Measurements from ENCODE around the gene RASGRP3.

The RASGRP3 gene

DNA sequence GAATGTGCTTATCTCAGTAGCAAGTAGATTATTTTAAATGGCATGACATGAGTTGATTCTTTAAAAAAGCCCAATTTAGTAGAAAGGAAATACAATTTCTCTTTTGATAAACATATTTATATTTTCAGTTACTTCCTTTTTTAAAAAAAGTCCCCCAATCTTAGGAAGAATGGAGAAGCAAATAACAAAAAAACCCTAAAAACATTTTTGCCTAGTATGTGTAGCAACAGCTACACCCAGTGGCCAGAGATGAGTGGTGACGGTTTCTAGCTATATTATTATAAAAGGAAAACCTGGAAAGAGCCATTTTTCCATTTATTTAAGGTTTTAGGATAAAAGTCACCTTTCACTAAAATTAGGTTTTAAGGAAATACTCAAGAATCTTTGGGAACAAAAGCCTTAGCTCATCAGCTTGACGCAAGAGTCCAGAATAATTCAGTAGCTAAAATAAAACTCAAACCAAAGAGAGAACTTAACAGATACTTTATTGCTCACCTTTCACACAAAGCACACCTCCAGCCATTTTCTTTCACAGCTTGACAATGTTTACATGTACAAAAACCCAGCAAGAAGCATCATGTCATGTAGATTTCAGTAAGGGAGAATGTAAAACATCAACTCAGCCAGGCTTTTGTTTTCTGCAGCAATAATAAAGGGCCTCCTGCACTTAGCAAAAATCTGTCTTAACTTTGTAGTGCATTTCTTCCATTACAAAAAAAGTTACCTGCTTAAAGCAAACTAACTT lies 106.9 kb downstream of the RASGRP3 start:
- peak; percentile 80 for DNase-seq

DNA sequence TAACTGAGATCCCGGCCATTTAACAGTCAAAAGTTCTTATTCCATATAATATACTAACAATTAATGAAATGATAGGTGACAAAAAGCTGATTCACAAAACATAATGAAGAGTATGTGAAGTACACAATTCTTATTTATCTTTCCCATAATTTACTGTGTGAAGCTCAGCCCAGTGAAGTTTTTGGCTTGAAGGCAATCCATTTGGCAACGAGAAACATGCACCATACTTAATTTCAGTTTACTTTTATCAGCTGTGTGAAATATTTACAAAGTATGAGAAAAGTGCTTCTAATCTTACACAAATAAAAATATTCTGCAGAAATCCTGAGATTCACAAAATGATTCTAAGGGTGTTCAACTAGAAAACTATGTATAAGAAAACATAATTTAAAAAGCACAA lies 110.3 kb downstream of the RASGRP3 start:
- DNase-seq = no peak

DNA sequence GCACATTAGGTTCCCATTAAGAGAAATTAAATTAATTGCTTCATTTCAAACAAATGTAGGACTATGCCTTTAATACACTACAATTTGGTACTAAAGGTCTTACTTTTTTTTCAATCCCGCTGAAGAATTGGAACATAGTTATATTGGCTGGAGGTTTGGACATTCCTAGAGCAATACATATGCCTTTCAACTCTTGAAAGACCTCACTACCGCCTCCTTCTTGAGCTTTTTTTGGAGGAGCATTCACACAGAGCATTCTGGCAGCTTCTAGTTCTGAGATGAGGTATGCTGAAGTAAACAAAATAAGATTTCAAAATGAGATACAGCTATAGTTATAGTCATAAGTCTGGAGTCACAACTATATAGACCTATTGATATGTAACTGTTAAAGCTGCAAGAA lies 111.8 kb downstream of the RASGRP3 start:
- DNase-seq = no peak

DNA sequence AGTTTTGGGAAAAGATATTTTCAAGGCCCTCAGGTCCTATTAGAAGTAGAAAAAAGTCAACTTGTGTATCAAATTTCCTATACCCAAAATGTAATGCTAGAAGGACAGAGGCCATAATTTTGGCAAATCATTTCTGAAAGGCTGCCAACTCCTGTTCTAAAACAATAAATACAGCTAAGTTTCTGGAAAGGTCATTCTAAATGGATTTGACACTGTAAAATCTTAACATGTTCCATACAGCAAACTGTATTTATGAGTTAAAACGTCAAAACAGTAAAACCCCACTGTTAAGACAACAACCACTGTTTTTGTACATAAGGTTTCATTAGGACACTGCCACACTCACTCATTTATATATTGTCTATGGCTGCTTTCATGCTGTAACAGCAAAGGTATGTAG lies 113.0 kb downstream of the RASGRP3 start:
- no peak for DNase-seq

DNA sequence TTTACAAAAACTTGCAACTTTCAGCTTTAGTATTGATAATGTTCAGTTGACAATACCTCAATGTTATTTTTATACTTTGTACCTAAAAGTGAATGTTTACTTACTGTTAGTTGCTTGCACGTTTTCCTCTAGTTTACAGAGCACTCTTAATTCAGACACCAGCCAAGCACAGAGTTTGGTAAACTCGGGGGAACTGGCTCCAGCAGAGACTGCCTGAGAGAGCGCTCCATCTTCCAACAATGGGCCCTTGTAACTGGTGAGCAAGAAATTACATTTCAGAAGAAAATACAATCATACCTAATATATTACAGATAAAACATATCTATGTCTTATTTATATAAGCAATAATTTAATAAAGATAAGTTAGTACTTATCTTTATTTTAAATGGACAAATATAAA lies 118.9 kb downstream of the RASGRP3 start:
- no peak for DNase-seq

DNA sequence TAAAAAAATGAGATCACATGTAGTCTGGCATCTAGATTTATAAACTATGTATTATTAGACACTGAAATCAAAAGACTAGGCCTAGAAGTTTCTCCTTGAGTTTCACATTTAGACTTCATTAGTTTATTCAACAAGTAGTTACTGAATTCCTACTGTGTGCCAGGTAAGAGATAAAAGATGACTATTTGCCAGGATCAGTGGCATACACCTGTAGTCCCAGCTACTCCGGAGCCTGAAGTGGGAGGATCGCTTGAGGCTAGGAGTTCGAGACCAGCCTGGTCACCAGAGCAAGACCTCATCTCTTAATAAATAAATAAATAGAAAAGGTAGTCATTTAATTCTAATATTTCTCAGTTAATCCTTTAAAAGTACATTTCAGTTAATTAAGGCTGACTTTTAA lies 120.6 kb downstream of the RASGRP3 start:
- no peak for DNase-seq

DNA sequence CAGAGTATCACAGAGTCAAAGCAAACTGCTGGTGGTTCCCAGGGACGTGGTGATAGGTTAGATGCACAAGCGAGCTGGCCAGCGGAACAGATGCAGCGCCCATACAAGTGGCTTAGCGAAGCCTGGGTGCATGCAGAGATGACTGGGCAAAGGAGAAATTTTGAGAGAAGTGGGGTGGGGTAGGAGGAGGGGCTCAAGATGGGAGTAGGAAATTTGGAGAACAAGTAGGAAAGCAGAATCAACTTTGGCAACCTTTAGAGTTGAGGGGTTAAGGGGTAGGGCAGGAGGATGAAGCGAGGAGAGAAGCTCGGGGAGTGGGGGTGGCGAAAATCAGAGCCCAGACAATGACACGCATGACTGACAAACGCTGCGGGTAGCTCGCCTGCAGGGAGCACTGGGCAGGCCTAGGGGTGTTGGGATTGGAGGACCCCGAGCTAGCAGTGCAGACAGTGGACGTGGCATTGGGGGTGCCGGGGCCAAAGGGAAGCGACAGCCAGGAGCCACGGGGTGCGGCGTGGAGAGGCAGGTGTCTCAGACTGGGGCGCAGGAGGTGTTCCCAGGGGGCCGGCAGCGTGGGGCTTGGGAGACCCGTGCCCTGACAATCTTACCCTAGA lies 122.2 kb downstream of the RASGRP3 start:
- peak; percentile 73 for DNase-seq

DNA sequence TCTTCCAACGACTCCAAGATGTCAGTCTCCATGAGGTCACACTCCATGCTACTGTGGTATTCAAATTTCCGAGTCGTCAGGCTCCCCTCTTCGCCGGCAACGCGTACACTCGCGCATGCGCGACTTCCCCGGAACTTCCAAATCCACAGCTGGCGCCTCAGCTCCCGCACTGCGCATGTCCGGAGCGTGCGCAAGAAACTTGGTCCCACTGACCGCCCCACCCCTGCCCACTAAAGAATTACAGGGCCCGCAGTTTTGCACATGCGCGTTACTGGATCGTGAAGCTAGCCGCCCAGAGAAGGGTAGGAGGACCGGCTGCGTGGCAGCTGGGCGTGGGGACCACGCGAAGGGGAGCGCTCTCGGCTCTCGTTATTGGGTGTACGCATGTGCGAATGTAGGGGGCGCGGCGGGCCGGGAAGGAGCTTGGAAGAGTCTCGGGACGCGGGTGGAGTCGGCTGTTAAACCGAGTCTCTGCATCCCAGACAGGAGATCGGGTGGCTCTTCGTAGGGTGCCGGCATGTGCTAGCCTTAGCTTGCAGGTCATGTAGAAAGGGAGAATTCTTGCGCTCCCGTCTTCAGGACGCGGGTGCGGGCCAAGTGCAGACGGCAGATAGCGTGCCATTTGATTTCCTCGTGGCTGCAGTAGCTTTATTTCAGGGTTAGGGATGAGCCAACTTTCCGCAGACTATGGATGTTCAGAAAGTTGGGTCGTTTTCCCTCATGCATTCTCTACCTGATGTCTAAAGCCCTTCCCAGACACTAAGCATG lies 122.9 kb downstream of the RASGRP3 start, which contains the start of gene FAM98A:
TSS of gene FAM98A (minus strand) at position 125 of the 768 bp plus-strand sequence. CDS start at position 47, 78 bp downstream.
- DNase-seq = peak; percentile 100

DNA sequence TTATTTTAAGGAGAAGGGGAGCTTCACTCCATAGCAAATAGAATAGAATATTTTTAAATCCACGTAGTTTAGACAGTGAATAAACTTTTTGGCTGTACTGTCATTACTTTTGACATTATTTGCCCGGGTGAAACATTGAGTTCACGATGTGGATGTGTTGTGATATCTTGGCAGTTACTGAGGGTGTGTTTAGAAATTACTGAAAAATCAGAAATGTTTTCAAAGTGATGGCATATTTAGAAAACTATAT lies 123.4 kb downstream of the RASGRP3 start:
- DNase-seq = no peak

DNA sequence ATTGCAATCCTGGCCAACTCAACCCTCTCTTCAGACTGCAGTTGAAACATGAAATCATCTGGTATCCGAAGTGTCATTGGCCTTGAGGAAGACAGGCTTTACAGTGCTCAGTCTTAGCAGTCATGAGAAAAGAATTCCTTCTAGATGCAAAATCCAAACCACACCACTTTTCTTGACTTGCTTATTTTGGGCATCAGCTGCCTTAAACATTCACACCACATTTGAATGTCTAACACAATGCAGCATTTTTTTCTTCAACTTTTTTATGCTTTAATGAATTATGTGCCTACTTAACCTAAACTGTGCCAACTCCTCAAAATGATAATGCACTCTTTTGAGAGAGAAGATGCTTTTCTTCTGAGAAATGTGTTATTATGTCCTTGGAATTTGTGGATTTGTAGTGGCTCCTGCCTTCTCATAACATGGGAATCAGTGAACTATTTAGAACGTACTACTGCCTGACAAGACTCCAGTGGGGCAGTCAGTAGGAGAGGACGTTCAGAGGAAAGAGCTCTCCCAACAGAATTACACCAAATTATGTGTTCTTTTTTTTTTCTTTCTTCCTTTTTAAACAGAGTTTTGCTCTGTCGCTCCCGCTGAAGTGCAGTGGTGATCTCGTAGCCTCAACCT lies 125.9 kb downstream of the RASGRP3 start:
- no peak for DNase-seq

DNA sequence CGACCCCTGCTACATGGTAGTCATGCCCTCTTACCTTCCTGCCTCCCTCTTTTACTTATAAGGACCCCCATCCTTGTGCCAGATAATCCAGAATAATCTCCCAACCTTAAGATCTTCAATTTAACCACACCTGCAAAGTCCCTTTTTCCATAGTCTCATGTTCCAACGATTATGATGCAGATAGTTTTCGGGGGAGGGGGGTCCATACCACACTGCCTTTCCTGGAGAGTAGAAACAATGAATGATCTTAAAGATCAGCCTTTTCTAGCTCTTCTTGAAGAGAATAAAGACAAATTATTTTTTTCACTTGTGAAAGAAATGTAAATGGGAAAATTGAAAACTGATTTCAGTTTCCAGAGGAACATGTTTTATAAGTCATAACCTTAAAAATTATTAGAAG lies 127.0 kb downstream of the RASGRP3 start:
- no peak for DNase-seq

DNA sequence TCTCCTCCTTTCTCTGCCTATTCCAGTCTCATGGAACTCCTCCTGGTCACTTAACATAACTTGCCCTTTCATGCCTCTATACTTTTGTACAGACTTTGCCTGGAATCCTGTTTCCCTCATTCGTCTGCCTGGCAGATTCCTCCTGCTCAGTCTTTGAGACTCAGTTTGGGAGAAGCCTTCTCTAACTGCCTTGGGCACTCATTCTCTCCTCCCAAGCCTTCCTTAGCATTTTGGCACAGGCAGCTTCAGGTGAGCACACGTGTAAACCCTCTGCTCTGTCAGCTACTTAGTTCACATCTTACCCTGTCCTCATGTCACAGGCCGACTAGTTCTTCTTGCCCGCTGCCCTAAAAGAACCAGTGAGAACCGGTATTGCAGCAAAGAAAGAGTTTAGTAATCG lies 128.6 kb downstream of the RASGRP3 start:
- DNase-seq = no peak

DNA sequence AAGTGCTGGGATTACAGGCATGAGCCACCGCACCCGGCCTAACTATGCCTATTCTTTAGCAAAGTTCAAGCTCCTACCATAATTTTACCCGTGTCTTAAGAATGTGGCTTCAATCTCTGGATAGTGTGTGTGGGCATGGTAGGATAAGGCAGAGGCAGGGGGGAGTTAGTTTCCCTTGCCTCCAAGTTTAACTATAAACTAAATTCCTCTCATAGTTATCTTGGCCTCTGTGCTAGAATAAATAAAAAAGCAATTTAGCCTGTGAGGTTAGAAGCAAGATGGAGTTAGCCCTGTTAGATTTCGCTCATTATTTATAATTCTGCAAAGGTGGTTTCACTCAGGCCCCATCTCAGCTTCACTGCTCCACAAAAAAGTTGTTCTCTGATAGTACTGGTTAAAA lies 129.7 kb downstream of the RASGRP3 start:
- no peak for DNase-seq

DNA sequence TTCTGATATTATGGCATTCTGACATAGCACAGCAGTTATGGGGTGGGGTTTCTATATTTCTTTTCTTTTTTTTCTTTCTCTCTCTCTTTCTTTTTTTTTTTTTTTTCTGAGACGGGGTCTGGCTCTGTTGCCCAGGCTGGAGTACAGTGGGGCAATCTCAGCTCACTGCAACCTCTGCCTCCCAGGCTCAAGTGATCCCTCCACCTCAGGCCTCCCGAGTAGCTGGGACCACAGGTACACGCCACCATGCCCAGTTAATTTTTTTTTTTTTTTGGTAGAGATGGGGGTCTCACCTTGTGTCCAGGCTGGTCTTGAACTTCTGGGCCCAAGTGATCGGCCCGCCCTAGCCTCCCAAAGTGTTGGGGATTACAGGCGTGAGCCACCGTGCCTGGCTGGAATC lies 130.2 kb downstream of the RASGRP3 start:
- DNase-seq = no peak

DNA sequence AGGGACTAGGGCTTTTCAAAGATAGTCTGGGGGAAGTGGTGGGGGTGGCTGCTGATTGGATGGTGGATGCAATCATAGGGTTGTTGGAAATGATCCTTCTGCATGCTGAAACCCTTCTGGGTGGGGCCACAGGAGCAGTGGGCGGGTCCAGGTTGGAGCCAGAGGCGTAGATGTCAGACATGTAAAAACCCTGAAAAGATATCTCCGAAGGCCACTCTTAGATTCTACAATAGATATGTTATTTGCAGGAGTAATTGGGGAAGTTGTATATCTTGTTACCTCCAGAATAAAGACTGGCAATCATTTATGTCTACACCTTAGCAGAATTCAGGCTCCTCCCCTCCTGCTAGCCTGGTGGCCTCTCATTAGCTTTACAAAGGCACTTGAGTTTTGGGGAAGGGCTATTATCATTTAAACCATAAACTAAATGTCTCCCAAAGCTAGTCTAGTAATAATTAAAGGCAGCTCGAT lies 130.8 kb downstream of the RASGRP3 start:
- DNase-seq = peak; percentile 49

DNA sequence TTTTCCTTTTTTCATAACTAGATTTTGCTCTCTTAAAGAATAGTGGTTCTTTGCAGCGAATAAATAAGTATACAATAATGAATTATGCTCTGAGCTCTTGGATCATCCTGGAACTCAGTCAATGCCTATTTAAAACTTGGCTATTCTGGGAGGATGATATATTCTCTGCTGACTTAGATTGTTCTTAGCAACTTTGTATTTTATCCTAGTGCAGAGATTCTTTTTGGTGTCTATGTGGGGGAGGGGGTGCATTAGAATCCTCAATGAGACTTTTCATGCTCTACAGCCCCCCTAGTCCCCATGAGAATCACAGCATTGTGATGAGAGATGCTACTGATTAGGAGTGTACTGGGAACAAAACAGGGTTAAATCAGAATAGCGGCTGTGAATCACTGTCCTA lies 131.5 kb downstream of the RASGRP3 start:
- no peak for DNase-seq

DNA sequence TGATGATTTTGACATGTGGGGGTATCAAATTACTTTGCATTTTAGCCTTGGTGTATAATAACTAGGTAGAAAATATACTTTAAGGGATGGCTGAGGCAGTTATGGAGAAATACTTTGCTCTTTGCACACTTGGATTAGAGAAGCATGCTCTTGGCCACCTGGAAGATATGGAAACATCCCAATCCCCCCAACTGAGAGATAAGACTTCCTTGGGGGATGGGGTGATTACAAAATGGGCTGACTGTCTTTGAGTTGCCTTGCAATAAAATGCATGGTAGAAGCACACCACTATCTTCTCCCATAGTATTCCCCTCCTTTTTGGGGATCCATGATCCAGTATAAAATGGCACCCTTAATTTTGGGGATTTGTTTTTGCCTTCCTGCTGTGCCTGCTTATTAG lies 137.7 kb downstream of the RASGRP3 start:
- no peak for DNase-seq
